ENCODE measurements around the gene DERL3.

Gene DERL3

DNA sequence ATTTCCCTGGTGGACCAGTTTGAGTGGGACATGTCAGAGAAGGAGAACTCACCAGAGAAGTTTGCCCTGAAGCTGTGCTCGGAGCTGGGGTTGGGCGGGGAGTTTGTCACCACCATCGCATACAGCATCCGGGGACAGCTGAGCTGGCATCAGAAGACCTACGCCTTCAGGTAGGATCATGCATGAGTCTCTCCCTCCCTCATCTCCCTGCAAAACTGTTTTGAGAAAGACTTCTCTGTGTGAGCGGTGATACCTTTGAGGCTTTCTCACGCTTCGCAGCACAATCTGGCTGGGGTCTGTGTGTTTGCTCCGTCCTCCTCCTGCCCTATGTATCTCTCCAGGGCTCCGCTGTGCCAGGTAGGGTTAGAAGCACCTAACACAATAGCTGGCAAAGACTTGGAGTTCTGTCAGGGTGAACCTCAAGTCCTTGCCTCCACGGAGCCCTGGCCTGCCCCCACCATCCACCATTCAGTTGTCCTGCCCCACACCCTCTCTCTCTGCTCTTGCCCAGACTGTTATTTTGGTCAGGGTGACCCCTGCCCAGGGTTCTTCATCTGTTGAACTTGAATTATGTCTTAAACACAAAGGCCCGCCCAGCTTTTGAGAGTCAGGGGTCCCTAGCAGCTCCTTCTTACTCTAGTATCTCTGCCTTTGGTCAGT, 13.4 kb downstream of the DERL3 start:
- TF ChIP-seq SIN3A (IDR thresholded peaks at IDR 0.05; ENCODE audit: borderline replicate concordance, insufficient read depth, low read length), result no peak
- TF ChIP-seq FOXP2 (optimal IDR thresholded peaks at IDR 0.05; ENCODE audit: borderline replicate concordance, extremely low read depth, extremely low read length, insufficient read depth), result no peak
- no peak for TF ChIP-seq REST (IDR thresholded peaks at IDR 0.05; ENCODE audit: insufficient read depth in 1 of 2, low read depth in 2 of 2, low read length in 2 of 2)
- no peak for TF ChIP-seq TAF1 (IDR thresholded peaks at IDR 0.05; ENCODE audit: borderline replicate concordance, insufficient read depth, low read length)
- TF ChIP-seq POLR2AphosphoS5 (IDR thresholded peaks at IDR 0.05; ENCODE audit: low read depth, low read length), result no peak

- TF ChIP-seq POLR2AphosphoS5 (IDR thresholded peaks at IDR 0.05; ENCODE audit: low read depth, low read length) (no peak), TAF1 (IDR thresholded peaks at IDR 0.05; ENCODE audit: borderline replicate concordance, insufficient read depth, low read length) (no peak), SIN3A (IDR thresholded peaks at IDR 0.05; ENCODE audit: borderline replicate concordance, insufficient read depth, low read length) (no peak), REST (IDR thresholded peaks at IDR 0.05; ENCODE audit: insufficient read depth in 1 of 2, low read depth in 2 of 2, low read length in 2 of 2) (no peak), FOXP2 (optimal IDR thresholded peaks at IDR 0.05; ENCODE audit: borderline replicate concordance, extremely low read depth, extremely low read length, insufficient read depth) (no peak)
These were observed 14.1 kb downstream of the DERL3 start for GRCh38 chr22:23824476-23825245.

DNA sequence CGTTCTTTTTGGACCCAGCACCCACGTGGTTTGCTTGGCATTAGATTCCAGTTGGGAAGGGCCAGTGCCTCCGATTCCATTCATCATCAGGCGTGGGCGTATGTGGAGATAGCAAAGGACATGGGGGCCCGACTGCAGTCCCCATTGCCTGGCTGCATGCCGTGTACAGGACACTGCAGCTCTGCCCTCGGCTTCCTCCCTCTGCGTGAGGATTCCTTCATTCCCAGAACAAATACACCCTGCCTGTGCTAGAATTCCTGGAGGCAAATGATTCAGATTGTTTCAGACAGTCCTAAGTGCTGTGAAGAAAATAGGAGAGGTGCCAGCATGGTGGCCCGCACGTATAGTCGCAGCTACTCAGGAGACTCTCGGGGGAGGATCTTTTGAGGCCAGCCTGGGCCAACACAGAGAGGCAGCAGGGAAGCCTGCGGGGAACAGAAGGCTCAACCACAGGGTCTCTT, 15.4 kb downstream of the DERL3 start:
- TF ChIP-seq FOXP2 (optimal IDR thresholded peaks at IDR 0.05; ENCODE audit: borderline replicate concordance, extremely low read depth, extremely low read length, insufficient read depth), result no peak
- TF ChIP-seq TAF1 (IDR thresholded peaks at IDR 0.05; ENCODE audit: borderline replicate concordance, insufficient read depth, low read length), result no peak
- TF ChIP-seq POLR2AphosphoS5 (IDR thresholded peaks at IDR 0.05; ENCODE audit: low read depth, low read length), result no peak
- no peak for TF ChIP-seq SIN3A (IDR thresholded peaks at IDR 0.05; ENCODE audit: borderline replicate concordance, insufficient read depth, low read length)
- no peak for TF ChIP-seq REST (IDR thresholded peaks at IDR 0.05; ENCODE audit: insufficient read depth in 1 of 2, low read depth in 2 of 2, low read length in 2 of 2)

DNA sequence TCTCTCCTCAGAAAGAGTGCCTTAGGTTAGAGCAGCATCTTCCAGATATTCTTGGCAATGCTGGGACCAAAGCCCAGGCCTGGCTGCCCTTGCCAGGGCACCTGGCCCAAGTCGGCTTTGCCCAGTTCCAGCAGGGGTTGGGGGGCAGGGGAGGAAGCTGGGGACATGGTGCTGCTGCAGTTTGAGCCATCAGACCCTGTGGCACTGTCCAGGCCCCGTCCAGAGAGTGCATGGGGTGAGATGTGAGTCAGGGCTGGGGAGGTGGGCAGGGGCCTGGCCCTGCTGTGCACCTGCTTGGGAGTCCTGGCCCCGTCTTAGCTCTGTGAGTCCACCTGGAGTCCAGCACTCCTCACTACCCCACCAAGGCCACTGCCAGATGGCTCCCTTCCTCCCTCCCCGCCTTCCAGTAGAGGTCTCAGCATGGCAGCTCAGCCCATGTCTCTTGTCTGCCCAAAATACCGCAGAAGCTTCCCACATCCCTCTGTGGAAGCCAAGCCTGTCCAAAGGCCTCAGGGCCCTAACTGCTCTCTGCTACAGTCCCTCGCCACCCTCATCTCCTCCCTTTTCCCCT, 16.6 kb downstream of the DERL3 start:
- TF ChIP-seq REST (IDR thresholded peaks at IDR 0.05; ENCODE audit: insufficient read depth in 1 of 2, low read depth in 2 of 2, low read length in 2 of 2) (no peak), SIN3A (IDR thresholded peaks at IDR 0.05; ENCODE audit: borderline replicate concordance, insufficient read depth, low read length) (no peak)
